GM19193 (cell line): ENCODE data around the gene CDC42EP5.

Source experiments
- POLR2A ChIP-seq: IDR thresholded peaks from 4 replicates; pipeline ENCODE4 v1.6.1; 2011; ENCODE audit not compliant: insufficient read depth, insufficient read length; ENCODE audit errors: extremely low read depth

Gene CDC42EP5

GRCh38 chr19:54455786-54456422, 17.2 kb downstream of the CDC42EP5 start:
- TF ChIP-seq POLR2A: no peak

- no peak for TF ChIP-seq POLR2A
Measured at GRCh38 chr19:54454781-54455675, 18.1 kb downstream of the CDC42EP5 start.

- TF ChIP-seq POLR2A: peak; percentile 11
Measured at GRCh38 chr19:54453921-54454780, 18.9 kb downstream of the CDC42EP5 start.

GRCh38 chr19:54452626-54453025, 20.5 kb downstream of the CDC42EP5 start:
- TF ChIP-seq POLR2A: no peak

GRCh38 chr19:54451997-54452396, 21.1 kb downstream of the CDC42EP5 start:
- no peak for TF ChIP-seq POLR2A

- TF ChIP-seq POLR2A: no peak
Measured at GRCh38 chr19:54451331-54451871, 21.7 kb downstream of the CDC42EP5 start.

- TF ChIP-seq POLR2A: no peak
Measured at GRCh38 chr19:54449701-54450069, 23.4 kb downstream of the CDC42EP5 start.

- TF ChIP-seq POLR2A: peak; percentile 98
Measured at GRCh38 chr19:54448774-54449700, 24.1 kb downstream of the CDC42EP5 start, which contains the start of gene LENG8. Gene LENG8, plus strand, starts transcription at chr19:54449199. Its CDS starts 2,146 bp downstream, at chr19:54451345.

- no peak for TF ChIP-seq POLR2A
Measured at GRCh38 chr19:54448040-54448773, 24.9 kb downstream of the CDC42EP5 start.

- TF ChIP-seq POLR2A: no peak
Measured at GRCh38 chr19:54444737-54445136, 28.4 kb downstream of the CDC42EP5 start.

- TF ChIP-seq POLR2A: no peak
Measured at GRCh38 chr19:54440641-54441040, 32.5 kb downstream of the CDC42EP5 start.

GRCh38 chr19:54439174-54439851, 33.8 kb downstream of the CDC42EP5 start:
- no peak for TF ChIP-seq POLR2A

- TF ChIP-seq POLR2A: no peak
Measured at GRCh38 chr19:54436628-54437252, 36.4 kb downstream of the CDC42EP5 start.

- TF ChIP-seq POLR2A: no peak
Measured at GRCh38 chr19:54436031-54436523, 37.0 kb downstream of the CDC42EP5 start.
